H1 (cell line): Measurements from ENCODE around the gene CAMTA1. TPM values are rescaled to one million over a fixed set of nuclear protein-coding genes. Genes with fewer than 3 reads are reported as not detected.

ENCODE experiments used
- CTCF ChIA-PET: fragments of 300-600 bp; sonication (Branson Sonifier 250); formaldehyde crosslinking; loops from one replicate; lab custom pipeline; 2021; ENCODE audit not compliant: partially characterized antibody; lab: Charles Lee
- POLR2A ChIA-PET: fragments of 300-600 bp; sonication (Branson Sonifier 250); formaldehyde crosslinking; loops from one replicate; lab custom pipeline; 2021; ENCODE audit warnings: inconsistent platforms; ENCODE audit not compliant: partially characterized antibody; lab: Charles Lee
- DNase-seq, 2 experiments: peaks; one replicate each; pipeline versions ENCODE4 v3.0.0 to v3.0.0-alpha.2; 2010 to 2022; ENCODE audit warnings: low spot score in 2 of 2, low read depth in 1 of 2, mixed read lengths in 1 of 2
- FAIRE-seq: peaks from 2 replicates; lab custom pipeline; 2011; peaks lifted over from hg19 to GRCh38; lab: Jason Lieb, UNC
- H2AFZ ChIP-seq: 2 replicates; pipeline ENCODE4 v1.8.1; 2012; ENCODE audit warnings: low read length, inconsistent platforms
- H2AK5ac ChIP-seq: 2 replicates; pipeline ENCODE4 v1.6.1; 2013; ENCODE audit warnings: low read depth, low read length
- H2BK120ac ChIP-seq: replicated peaks from 2 replicates; pipeline ENCODE3; 2013; ENCODE audit warnings: low read depth, low read length, inconsistent platforms
- H2BK12ac ChIP-seq: 2 replicates; pipeline ENCODE4 v1.6.1; 2013; ENCODE audit warnings: low read depth, low read length
- H2BK15ac ChIP-seq: 2 replicates; pipeline ENCODE4 v1.6.1; 2013; ENCODE audit warnings: low read length
- H2BK20ac ChIP-seq: 2 replicates; pipeline ENCODE4 v1.6.1; 2013; ENCODE audit warnings: low read length
- H2BK5ac ChIP-seq: 2 replicates; pipeline ENCODE4 v1.6.1; 2013; ENCODE audit warnings: low read depth, low read length
- H3K14ac ChIP-seq: 2 replicates; pipeline ENCODE4 v1.6.1; 2013; ENCODE audit warnings: inconsistent platforms; ENCODE audit not compliant: insufficient read length
- H3K18ac ChIP-seq: 2 replicates; pipeline ENCODE4 v1.6.1; 2013; ENCODE audit warnings: low read length; ENCODE audit errors: extremely low read depth
- H3K23ac ChIP-seq: 2 replicates; pipeline ENCODE4 v1.6.1; 2013; ENCODE audit warnings: inconsistent platforms; ENCODE audit not compliant: insufficient read length
- H3K23me2 ChIP-seq: 2 replicates; pipeline ENCODE4 v1.6.1; 2013; ENCODE audit warnings: low read depth, low read length
- H3K27ac ChIP-seq: 2 replicates; pipeline ENCODE4 v1.6.1; 2011; ENCODE audit warnings: low read depth, low read length, inconsistent platforms
- H3K27me3 ChIP-seq, 4 experiments: replicated peaks in 1 of 4; 1 replicate in 1 of 4; 2 replicates in 3 of 4; pipeline versions ENCODE4 v1.6.1 to v1.8.1; 2011 to 2013; ENCODE audit warnings: low read length in 3 of 4, mild to moderate bottlenecking in 3 of 4, inconsistent platforms in 2 of 4, mixed read lengths in 2 of 4, moderate library complexity in 1 of 4; ENCODE audit not compliant: control insufficient read depth in 3 of 4, insufficient read depth in 3 of 4; ENCODE audit errors: extremely low read depth in 1 of 4
- H3K36me3 ChIP-seq, 4 experiments: 2 replicates each; pipeline versions ENCODE4 v1.6.1 to v1.8.1; 2011 to 2013; ENCODE audit warnings: mild to moderate bottlenecking in 4 of 4, low read length in 3 of 4, moderate library complexity in 2 of 4, control low read depth in 1 of 4, inconsistent platforms in 1 of 4; ENCODE audit not compliant: insufficient read depth in 4 of 4, control insufficient read depth in 2 of 4
- H3K4ac ChIP-seq: replicated peaks from 2 replicates; pipeline ENCODE3; 2013; ENCODE audit warnings: low read length, low read depth, mixed read lengths, inconsistent platforms; ENCODE audit not compliant: insufficient read length
- H3K4me1 ChIP-seq, 4 experiments: replicated peaks in 1 of 4; 1 replicate in 1 of 4; 2 replicates in 3 of 4; pipeline versions ENCODE4 v1.6.1 to v1.8.1; 2011 to 2013; ENCODE audit warnings: low read length in 3 of 4, inconsistent platforms in 2 of 4, mixed read lengths in 1 of 4; ENCODE audit not compliant: insufficient read depth in 4 of 4, control insufficient read depth in 3 of 4
- H3K4me2 ChIP-seq, 2 experiments: 2 replicates each; pipeline versions ENCODE4 v1.6.1 to v1.8.1; 2011 to 2013; ENCODE audit warnings: low read depth in 2 of 2, low read length in 2 of 2, control low read depth in 1 of 2, inconsistent platforms in 1 of 2, mild to moderate bottlenecking in 1 of 2; ENCODE audit not compliant: insufficient read depth in 1 of 2
- H3K4me3 ChIP-seq, 4 experiments: fragments of 200-600, 300-600 bp in 1 of 4; sonication (generic), shearing (Covaris generic), sonication (Bioruptor Twin) in 1 of 4; 2 replicates each; pipeline versions ENCODE4 v1.5.1 to v1.8.1; 2011 to 2016; ENCODE audit warnings: low read length in 4 of 4, low read depth in 3 of 4, control low read depth in 2 of 4, inconsistent platforms in 2 of 4, mild to moderate bottlenecking in 2 of 4, mixed read lengths in 1 of 4, moderate library complexity in 1 of 4; ENCODE audit not compliant: insufficient read depth in 2 of 4; ENCODE audit errors: extremely low read depth in 1 of 4
- H3K56ac ChIP-seq: replicated peaks from 2 replicates; pipeline ENCODE3; 2013; ENCODE audit warnings: low read depth, mild to moderate bottlenecking, mixed read lengths, low read length, inconsistent platforms; ENCODE audit not compliant: insufficient read length
- H3K79me1 ChIP-seq: 2 replicates; pipeline ENCODE4 v1.6.1; 2013; ENCODE audit warnings: low read depth, low read length, control low read depth
- H3K79me2 ChIP-seq, 2 experiments: 2 replicates each; pipeline versions ENCODE4 v1.6.1 to v1.8.1; 2012 to 2013; ENCODE audit warnings: low read length in 2 of 2, mild to moderate bottlenecking in 2 of 2, inconsistent platforms in 1 of 2; ENCODE audit not compliant: insufficient read depth in 2 of 2, control insufficient read depth in 1 of 2
- H3K9ac ChIP-seq, 4 experiments: replicated peaks in 1 of 4; 1 replicate in 1 of 4; 2 replicates in 3 of 4; pipeline versions ENCODE4 v1.6.1 to v1.8.1; 2011 to 2013; ENCODE audit warnings: low read depth in 3 of 4, low read length in 3 of 4, control low read depth in 2 of 4, mild to moderate bottlenecking in 2 of 4, moderate library complexity in 2 of 4, inconsistent platforms in 1 of 4; ENCODE audit errors: extremely low read depth in 1 of 4
- H3K9me3 ChIP-seq, 2 experiments: 2 replicates each; pipeline versions ENCODE4 v1.6.1 to v1.8.1; 2012 to 2013; ENCODE audit warnings: mild to moderate bottlenecking in 2 of 2, moderate library complexity in 2 of 2, control low read depth in 1 of 2, inconsistent platforms in 1 of 2, low read depth in 1 of 2, low read length in 1 of 2, mixed read lengths in 1 of 2; ENCODE audit not compliant: insufficient read depth in 2 of 2
- H4K20me1 ChIP-seq, 2 experiments: replicated peaks in 1 of 2; 2 replicates each; pipeline versions ENCODE3 to v1.8.1; 2011 to 2013; ENCODE audit warnings: inconsistent platforms in 2 of 2, low read length in 2 of 2, mild to moderate bottlenecking in 1 of 2; ENCODE audit not compliant: insufficient read depth in 2 of 2, control insufficient read depth in 1 of 2
- H4K5ac ChIP-seq: 2 replicates; pipeline ENCODE4 v1.6.1; 2013; ENCODE audit warnings: low read length, low read depth, mixed read lengths, inconsistent platforms; ENCODE audit not compliant: insufficient read length
- H4K8ac ChIP-seq: 2 replicates; pipeline ENCODE4 v1.8.0; 2013; ENCODE audit warnings: mild to moderate bottlenecking, moderate library complexity, low read length, inconsistent platforms; ENCODE audit not compliant: insufficient read depth; ENCODE audit errors: extremely low read depth
- H4K91ac ChIP-seq: replicated peaks from 2 replicates; pipeline ENCODE3; 2013; ENCODE audit warnings: low read length, mixed read lengths, inconsistent platforms; ENCODE audit not compliant: insufficient read length
- CBX5 ChIP-seq: fragments of 300-800, 300-1000 bp; sonication (generic); IDR thresholded peaks from 2 replicates; pipeline ENCODE4 v1.7.1; 2016; ENCODE audit warnings: antibody characterized with exemption, low read length, low read depth
- CBX8 ChIP-seq: fragments of 300-800, 300-1000 bp; sonication (generic); IDR thresholded peaks from 2 replicates; pipeline ENCODE4 v1.7.1; 2016; ENCODE audit warnings: low read depth, low read length, borderline replicate concordance
- CREB1 ChIP-seq: IDR thresholded peaks from 2 replicates; pipeline ENCODE4 v1.6.1; 2012; ENCODE audit warnings: inconsistent platforms
- HDAC6 ChIP-seq: IDR thresholded peaks from one replicate; pipeline ENCODE4 v1.7.1; 2012; ENCODE audit warnings: low read depth, mild to moderate bottlenecking, inconsistent platforms, low read length, moderate library complexity
- POU5F1 ChIP-seq: IDR thresholded peaks from 2 replicates; pipeline ENCODE4 v1.6.1; 2011; ENCODE audit warnings: low read depth, mild to moderate bottlenecking, low read length, moderate library complexity
- RBBP5 ChIP-seq: IDR thresholded peaks from 2 replicates; pipeline ENCODE4 v1.7.1; 2012; ENCODE audit warnings: low read depth, mild to moderate bottlenecking, inconsistent platforms, low read length, moderate library complexity, borderline replicate concordance
- WGBS, 2 experiments: shearing (Covaris generic) in 1 of 2; methylation state at CpG; one replicate each; pipeline versions ENCODE4 v1.1.6 to v1.1.7; 2013 to 2015; ENCODE audit warnings: low lambda C conversion rate in 2 of 2, mixed read lengths in 2 of 2, inconsistent platforms in 1 of 2, low coverage in 1 of 2, missing lambda C conversion rate in 1 of 2; ENCODE audit not compliant: insufficient replicate concordance in 2 of 2, insufficient coverage in 1 of 2, insufficient read length in 1 of 2; ENCODE audit errors: extremely low coverage in 1 of 2, missing lambda C conversion rate in 1 of 2; 5-methylcytosine and 5-hydroxymethylcytosine counted together
- polyA plus RNA-seq, 7 experiments: library from polyadenylated mRNA; depleted of rRNA in 3 of 7; stranded (reverse) in 5 of 7; unstranded in 2 of 7; fragments of >200 nt in 5 of 7; fragments of 200-250 nt in 2 of 7; gene quantifications; 1 replicate in 5 of 7; 2 replicates in 1 of 7; 4 replicates in 1 of 7; pipeline versions ENCODE4 v1.2.1 to v1.2.3, GENCODE V29; 2011 to 2013; ENCODE audit warnings: missing spikeins in 2 of 7, mixed read lengths in 2 of 7
- total RNA-seq: library from RNA; stranded (reverse); fragmentation: NEBNext Ultra II Directional; extraction: Animal tissue kit (Norgen Biotek cat#: 25700); gene quantifications from 2 replicates; pipeline ENCODE4 v1.2.1, GENCODE V29; 2021

CAMTA1 gene
- total and polyA plus RNA-seq, 2 of the 8 experiments (the other 6 are each of a cell fraction or from before 2014, with no cell fraction given): 65.0 to 119 TPM

DNA sequence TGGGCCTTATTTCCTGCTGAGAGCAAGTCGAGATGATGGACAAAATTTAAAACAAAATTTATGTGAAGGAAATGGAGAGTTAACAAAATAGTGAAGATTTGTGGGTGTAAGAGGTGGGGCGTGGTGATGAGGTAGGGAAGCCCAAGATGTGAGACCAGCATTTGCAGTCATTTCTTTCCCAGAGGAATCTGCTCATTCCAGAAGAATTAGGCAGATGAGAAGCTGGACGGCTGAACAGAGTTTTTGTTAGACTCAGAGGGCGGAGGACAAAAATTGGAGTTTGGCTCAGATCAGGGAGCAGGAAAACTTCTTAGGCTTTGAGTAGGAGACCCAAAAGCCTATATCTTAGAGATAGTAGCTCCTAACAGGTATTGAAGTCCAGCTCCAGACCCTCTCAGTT, 65.3 kb downstream of the CAMTA1 start:
- peaks cover 0 to 8% of the 10 kb centered on the region in 2 experiments for H4K20me1 ChIP-seq
- H3K4me1 ChIP-seq: no peaks in the 10 kb centered on the region
- H3K56ac ChIP-seq: no peak overlapping the region
- H3K36me3 ChIP-seq: peaks cover 0 to 14% (median 1%) of the 10 kb centered on the region in 4 experiments; a peak in 4 of 8 replicates
- no peak for TF ChIP-seq HDAC6
- no peak for TF ChIP-seq RBBP5
- TF ChIP-seq POU5F1: no peak
- TF ChIP-seq CBX5: no peak
- TF ChIP-seq CREB1: no peak
- no peak for TF ChIP-seq CBX8
- H4K91ac ChIP-seq: no peak overlapping the region
- FAIRE-seq (no peak), DNase-seq (no peak)
- H3K27ac ChIP-seq: no peak overlapping the region
- WGBS, 2 experiments: 94 to 100% methylated on average over 1 to 4 of the region's 4 CpGs
- H3K27me3 ChIP-seq: no peaks in the 10 kb centered on the region
- no peak overlapping the region for H2BK120ac ChIP-seq
- ChIA-PET CTCF (no interaction called here), POLR2A (interaction anchor here (1.4 kb wide), 1 partner anchor 8 kb away, joined by 4 read pairs; no protein-coding TSS in a partner anchor)
- peaks cover 0 to 5% of the 10 kb centered on the region in 2 experiments; a peak in 2 of 4 replicates for H3K9me3 ChIP-seq
- no peaks in the 10 kb centered on the region for H3K23me2 ChIP-seq
- no peak overlapping the region for H4K5ac ChIP-seq
- H3K79me1 ChIP-seq: peaks cover 2% of the 10 kb centered on the region
- H3K14ac ChIP-seq: no peak overlapping the region
- no peak overlapping the region for H2BK20ac ChIP-seq
- peaks cover 0 to 23% of the 10 kb centered on the region in 2 experiments; a peak in 2 of 4 replicates for H3K79me2 ChIP-seq
- H3K4me3 ChIP-seq: no peak overlapping the region
- H2BK12ac ChIP-seq: no peak overlapping the region
- H3K9ac ChIP-seq: no peak overlapping the region
- no peak overlapping the region for H3K18ac ChIP-seq
- H2BK15ac ChIP-seq: no peak overlapping the region
- H3K4me2 ChIP-seq: no peak overlapping the region
- no peak overlapping the region for H3K4ac ChIP-seq
- no peak overlapping the region for H2BK5ac ChIP-seq
- no peak overlapping the region for H2AK5ac ChIP-seq
- no peak overlapping the region for H4K8ac ChIP-seq
- H3K23ac ChIP-seq: no peak overlapping the region
- H2AFZ ChIP-seq: no peak overlapping the region
